HS-5 (cell line): ENCODE results near the gene AANAT.

Experiments
- DNase-seq: peaks from one replicate; pipeline ENCODE4 v3.0.0-alpha.2; 2012; ENCODE audit warnings: low read depth

AANAT gene

GRCh38 chr17:76442341-76443338 is 24.8 kb upstream of the AANAT start:
- no peak for DNase-seq

GRCh38 chr17:76444518-76445311 is 22.7 kb upstream of the AANAT start:
- no peak for DNase-seq

GRCh38 chr17:76445697-76446448 is 21.5 kb upstream of the AANAT start:
- no peak for DNase-seq

GRCh38 chr17:76446449-76447231 is 20.8 kb upstream of the AANAT start:
- peak; percentile 86 for DNase-seq

GRCh38 chr17:76447931-76448652 is 19.3 kb upstream of the AANAT start:
- no peak for DNase-seq

GRCh38 chr17:76449126-76449525 is 18.3 kb upstream of the AANAT start:
- DNase-seq, result no peak

GRCh38 chr17:76451506-76451905 is 15.9 kb upstream of the AANAT start:
- no peak for DNase-seq

GRCh38 chr17:76452127-76452659 is 15.2 kb upstream of the AANAT start:
- DNase-seq, result no peak

GRCh38 chr17:76452660-76453430 is 14.6 kb upstream of the AANAT start, which contains the start of gene UBE2O:
TSS of gene UBE2O (minus strand) at chr17:76453152. CDS start at chr17:76453141, 11 bp downstream.
- DNase-seq, result no peak

- no peak for DNase-seq
These were observed 14.0 kb upstream of the AANAT start for GRCh38 chr17:76453431-76453743.

- DNase-seq, result no peak
These were observed 8.6 kb upstream of the AANAT start for GRCh38 chr17:76458580-76459490.

- DNase-seq, result no peak
These were observed 7.7 kb upstream of the AANAT start for GRCh38 chr17:76459674-76460073.

- no peak for DNase-seq
These were observed 5.4 kb upstream of the AANAT start for GRCh38 chr17:76461765-76462555.

- DNase-seq, result no peak
These were observed 4.7 kb upstream of the AANAT start for GRCh38 chr17:76462556-76463290.

GRCh38 chr17:76466775-76467130 is 650 bp upstream of the AANAT start:
- DNase-seq, result no peak

- no peak for DNase-seq
These were observed 618 bp downstream of the AANAT start for GRCh38 chr17:76467809-76468633.
